GM18499 (cell line): ENCODE data around the gene SPCS3.
"Not testable (repeated sequence)": the region's sequence is repeated elsewhere in the genome, so short reads cannot be mapped to it uniquely, and the experiment has no call there.

ENCODE experiments used
- ATAC-seq: cut with Tn5 transposase; IDR thresholded peaks from one replicate; pipeline ENCODE4 v1.9.1; 2021; ENCODE audit warnings: moderate number of reproducible peaks; ENCODE audit not compliant: insufficient read depth, unreplicated experiment

The SPCS3 gene

GRCh38 chr4:176340871-176341685 is 21.3 kb downstream of the SPCS3 start:
- peak; percentile 71 for ATAC-seq

- ATAC-seq = no peak
These were observed 22.6 kb downstream of the SPCS3 start for GRCh38 chr4:176342384-176342783.

DNA sequence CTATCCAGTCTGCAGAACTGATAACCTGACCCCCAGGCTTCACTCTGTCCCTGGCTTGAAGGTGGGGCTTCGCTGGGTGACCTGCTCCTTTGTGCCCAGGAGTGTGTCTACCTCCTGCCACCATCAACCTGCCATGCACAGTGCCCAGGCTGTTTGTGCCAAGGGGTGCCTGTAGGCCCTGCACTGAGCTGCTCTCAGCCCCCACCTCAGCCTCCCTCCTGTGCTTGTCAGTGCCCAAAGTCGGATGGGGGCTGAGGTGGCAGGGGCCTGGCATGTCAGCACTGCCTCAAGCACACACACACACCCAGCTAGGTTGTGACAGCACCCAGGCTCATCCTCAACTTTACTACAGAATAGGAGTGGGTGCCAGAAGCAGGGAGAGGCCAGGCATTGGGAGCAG is 23.5 kb downstream of the SPCS3 start:
- ATAC-seq = no peak

DNA sequence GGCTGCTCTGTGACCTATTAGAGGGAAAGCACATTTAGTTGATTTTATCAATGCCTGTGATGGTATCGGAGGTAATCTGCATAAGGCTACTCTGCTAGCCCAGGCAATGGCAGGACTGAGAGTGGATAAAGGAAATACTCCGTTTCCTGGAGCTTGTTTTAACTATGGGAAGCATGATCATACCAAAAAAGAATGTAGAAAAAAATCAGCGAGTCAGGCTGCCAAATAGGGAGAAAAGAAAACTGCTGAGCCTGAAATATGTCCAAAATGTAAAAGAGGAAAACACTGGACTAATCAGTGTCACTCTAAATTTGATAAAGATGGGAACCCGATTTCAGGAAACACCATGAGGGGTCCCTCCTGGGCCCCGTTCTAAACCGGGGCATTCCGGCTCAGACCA is 25.6 kb downstream of the SPCS3 start:
- not testable (repeated sequence) for ATAC-seq

GRCh38 chr4:176346836-176347235 is 27.1 kb downstream of the SPCS3 start:
- not testable (repeated sequence) for ATAC-seq

- ATAC-seq = no peak
These were observed 30.9 kb downstream of the SPCS3 start for GRCh38 chr4:176350671-176351070.

DNA sequence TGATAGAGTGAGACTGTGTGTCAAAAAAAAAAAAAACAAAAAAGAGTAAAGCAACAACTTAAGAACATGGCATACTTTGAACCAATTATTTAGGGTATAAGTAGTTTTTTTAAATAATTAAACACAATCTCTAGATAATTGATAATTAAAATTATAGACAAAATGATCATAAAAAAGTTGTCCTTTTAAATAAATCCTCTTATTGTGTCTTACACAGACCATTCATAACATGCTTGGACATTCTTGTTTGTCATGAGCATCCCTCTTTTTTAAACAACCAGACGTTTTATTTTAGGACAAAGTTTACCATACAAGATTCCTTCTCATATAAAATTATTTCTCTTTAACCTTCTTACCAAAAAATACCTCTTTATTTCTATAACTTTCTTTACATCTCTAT is 35.1 kb downstream of the SPCS3 start:
- no peak for ATAC-seq

DNA sequence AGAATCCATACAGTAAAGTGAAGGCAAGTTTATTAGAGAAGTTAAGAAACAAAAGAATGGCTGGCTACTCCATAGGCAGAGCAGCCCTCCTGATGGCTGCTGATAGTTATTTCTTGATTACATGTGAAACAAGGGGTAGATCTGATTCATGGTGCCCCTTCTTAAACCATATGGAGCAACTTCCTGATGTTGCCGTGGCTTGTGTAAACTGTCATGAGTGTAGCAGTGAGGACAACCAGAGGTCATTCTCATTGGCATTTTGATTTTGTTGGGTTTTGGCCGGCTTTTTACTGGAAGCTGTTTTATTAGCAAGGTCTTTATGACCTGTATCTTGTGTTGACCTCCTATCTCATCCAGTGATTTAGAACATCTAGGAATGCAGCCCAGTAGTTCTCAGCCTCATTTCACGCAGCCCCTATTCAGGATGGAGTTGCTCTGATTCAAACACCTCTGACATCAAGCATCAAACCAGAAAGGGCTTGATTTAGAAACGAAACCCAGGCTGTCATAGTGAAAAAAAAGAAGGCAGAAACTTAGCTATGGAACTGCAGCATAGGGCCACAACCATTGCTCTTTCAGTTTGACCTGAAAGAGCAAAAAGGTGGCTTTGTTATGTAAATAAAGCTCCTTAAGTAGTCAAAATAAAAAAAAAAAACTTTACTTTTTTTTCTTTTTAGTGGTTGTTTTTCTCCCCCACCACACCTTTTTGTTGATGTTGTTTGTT is 37.8 kb downstream of the SPCS3 start:
- ATAC-seq = peak; percentile 100

GRCh38 chr4:176358083-176358469 is 38.3 kb downstream of the SPCS3 start:
- ATAC-seq = no peak

DNA sequence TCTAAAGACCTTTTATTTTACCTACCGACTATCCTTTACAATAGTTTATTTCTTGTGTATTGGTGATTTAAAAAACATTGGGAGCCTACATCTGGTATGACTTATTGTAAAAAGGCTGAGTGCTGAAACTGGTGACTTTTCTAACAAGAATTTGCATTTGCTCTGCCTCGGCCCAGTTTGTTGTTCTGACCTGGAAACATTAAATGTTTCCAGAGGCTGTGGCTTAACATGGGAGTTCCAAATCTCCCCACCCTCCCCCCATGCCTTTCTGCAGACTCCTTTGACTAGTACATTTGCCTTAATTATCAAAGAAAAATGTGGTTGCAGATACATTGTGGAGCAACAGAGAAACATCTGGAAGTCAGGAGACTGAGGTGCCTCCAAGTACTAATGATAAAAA is 39.8 kb downstream of the SPCS3 start:
- ATAC-seq = no peak

GRCh38 chr4:176360446-176360845 is 40.7 kb downstream of the SPCS3 start:
- ATAC-seq = no peak

GRCh38 chr4:176363072-176363471 is 43.3 kb downstream of the SPCS3 start:
- peak; percentile 69 for ATAC-seq

DNA sequence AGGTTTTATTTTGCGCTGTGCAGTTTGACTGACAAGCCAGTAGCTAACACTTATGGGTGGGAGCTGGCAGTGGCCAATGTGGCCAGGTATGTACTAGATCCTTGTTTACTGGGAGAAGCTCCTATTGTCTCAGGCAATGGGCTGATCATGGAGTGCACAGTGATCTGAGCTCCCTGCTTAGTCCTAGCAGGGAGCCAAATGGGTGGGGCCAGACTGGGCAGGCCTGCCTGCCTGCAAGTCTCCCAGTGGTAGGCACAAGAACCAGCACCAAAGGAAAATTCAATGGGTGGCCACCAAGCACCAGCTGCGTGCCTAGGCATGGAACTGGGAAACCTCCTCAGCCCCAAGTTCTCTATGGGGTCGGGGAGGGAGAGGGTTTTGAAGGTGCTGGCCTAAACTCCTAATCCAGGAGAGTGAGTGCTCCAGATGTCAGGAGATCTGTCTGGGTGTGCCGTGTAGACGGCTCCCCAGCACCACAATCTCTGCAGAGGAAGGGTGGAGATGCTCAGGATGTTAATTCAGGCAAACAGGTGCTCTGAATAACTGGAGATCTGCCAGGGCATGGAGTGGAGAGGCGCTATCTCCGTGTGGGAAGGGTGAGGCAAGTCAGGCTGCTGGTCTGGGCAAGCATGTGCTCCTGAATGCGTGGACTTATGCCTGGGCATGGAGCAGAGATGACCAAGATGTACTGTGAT is 48.2 kb downstream of the SPCS3 start:
- ATAC-seq = no peak

DNA sequence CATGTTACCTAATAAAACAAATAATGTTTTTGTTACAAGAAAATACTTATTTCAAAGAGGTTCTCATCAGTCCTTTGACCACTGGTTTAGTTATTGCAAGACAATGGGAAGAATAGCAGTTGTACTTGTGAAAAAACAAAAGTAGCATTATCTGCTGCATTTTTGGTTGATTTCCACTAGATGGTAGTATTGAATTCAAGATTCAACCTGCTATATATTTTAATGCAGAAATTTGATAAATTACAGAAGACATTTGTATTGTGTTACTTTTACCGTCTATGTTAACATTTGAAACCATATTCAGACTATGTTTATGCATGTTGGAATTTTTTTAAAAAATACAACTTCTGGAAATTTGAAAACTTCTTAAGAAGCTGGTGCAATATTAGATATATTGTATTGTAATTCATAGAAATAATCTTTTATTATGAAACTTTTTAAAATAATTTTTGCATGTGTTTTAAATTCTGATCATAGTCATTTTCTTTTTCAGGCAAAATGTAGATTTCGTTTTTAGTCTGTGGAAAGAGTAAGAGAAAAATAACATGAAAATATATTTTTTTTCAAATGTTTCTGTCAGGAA is 56.4 kb downstream of the SPCS3 start:
- no peak for ATAC-seq

DNA sequence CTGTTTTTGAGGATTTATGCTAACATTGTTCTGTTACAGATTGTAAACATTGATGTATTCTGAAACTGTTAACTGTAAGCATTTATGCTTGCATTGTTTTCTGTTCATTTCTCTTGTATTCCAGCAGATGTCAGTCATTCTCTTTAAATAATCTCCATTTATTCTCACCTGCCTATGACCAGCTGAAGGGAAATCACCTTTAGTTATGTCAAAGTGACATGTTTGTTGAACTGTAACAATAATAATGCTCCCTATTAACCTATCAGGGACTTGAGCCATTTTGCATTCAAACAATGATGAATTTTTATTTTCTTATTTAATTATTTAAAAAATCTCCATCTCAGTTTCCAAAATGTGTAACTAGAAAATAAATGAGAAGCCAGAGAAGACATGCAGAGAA is 58.0 kb downstream of the SPCS3 start:
- peak; percentile 88 for ATAC-seq

DNA sequence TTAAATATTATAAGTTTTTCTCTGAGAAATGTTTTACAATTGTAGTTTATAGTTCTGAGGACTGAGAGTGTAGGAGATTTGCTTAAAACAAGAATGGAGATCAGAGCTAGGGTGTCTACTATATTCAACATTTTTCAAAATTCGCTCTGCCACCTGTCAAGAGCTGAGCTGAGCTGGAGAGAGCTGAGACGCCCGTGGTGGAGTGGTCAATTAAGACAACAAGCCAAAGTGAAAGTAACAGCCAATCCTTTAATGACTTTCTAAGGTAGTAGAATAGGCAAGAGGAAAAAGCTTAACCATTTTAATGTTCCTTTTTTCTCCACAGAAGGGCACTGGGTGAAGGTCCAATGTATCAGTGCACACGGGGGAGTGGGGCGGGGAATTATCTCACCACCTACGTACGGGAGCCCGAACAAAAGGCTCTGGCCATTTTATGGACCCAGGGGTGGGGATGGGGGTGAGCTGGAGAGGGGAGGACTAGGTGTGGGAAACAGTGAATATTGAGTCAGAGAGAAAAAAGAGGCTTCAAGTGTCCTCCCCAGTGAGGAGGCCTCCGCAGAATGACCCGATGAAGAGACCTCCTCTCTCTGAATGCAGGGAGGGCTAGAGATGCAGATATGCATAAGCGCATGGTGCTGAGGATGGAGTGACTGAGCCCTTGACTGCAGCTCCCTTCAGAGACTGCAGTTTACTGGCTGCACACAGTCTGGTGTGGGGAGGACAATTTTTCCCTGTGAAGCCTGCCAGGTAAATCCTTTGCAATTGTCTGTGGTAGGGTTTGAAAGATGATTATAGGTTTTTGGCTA is 60.8 kb downstream of the SPCS3 start:
- ATAC-seq = no peak
